ENCODE measurements around the gene ANGEL2.
A peak's percentile ranks its signal among the peaks of the same experiment; 100 is the strongest.
"Not testable (repeated sequence)": the region's sequence is repeated elsewhere in the genome, so short reads cannot be mapped to it uniquely, and the experiment has no call there.

ANGEL2 gene, protein sequence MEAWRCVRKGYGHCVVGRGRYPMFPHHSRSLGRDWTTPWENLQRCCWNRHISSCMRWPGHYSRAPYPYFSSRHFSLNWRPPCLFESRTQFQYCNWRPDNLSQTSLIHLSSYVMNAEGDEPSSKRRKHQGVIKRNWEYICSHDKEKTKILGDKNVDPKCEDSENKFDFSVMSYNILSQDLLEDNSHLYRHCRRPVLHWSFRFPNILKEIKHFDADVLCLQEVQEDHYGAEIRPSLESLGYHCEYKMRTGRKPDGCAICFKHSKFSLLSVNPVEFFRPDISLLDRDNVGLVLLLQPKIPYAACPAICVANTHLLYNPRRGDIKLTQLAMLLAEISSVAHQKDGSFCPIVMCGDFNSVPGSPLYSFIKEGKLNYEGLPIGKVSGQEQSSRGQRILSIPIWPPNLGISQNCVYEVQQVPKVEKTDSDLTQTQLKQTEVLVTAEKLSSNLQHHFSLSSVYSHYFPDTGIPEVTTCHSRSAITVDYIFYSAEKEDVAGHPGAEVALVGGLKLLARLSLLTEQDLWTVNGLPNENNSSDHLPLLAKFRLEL

DNA sequence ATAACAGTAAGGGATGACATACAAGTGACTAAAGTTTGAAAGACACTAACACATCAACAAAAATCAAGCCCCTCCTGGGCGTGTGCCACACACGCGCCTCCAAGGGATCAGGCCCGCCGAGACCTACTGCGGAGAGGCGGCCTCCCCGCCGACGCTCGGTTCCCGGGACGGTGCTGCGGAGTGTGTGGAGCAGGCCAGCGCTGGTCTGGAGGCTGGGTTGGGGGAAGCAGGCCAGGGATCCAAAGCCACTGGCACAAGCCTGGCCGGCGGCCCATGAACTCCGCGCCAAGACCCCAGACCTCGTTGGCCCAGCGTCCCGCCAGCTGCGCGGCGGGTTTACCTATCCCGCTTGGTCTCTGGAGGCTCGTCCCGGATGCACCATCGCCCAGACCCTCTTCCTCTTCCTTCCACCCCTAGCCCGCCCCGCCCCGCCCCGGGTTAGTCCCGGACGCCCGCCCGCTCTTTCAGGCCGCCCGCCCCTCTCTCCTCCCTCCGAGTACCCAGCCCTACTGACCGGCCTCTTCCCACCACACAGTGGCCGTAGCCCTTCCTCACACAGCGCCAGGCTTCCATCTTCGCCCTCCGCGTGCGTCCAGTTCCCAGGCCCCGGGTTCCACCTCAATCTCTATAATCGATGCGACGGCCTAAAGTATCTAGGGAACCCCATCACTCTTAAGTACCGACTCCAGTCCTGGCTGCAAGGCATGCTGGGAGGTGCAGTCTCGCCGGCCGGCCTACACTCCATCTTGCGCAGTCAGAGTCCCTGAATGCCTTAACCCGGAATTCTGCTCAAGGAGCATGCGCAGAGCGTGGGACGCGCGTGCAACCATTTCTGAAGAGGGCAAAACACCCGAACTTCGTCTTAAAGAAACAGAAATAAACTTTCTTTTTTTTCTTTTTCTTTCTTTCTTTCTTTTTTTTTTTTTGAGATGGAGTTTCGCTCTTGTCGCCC lies at the start of gene ANGEL2:
TSS of gene ANGEL2 (minus strand) at position 769 of the 952 bp plus-strand sequence. CDS start at position 573, 196 bp downstream.
- peak within 1 kb of the TSS; percentile 76 for H3K27ac ChIP-seq
- DNase-seq (ENCODE audit: low read depth, low spot score) = peak; percentile 88

DNA sequence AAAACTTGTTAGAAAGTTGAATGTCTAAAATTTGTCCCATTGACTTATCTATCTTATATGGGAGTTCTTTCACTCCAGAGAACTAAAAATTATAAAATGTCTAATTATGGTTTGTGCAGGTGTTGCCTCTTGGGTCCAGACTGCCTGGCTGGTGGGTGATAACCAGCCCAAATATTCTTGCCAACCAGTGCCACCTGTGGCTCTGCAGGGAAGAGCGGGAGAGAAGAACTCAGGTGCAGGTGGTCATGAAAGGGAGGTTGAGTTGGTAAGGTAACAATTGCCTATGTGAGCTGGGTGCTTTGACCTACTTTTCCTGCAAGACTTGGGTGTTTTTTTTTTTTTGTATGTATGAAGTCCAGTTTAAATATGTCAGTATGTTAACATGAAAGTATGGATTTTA lies 45.6 kb upstream of the ANGEL2 start:
- DNase-seq (ENCODE audit: low read depth, low spot score) = no peak
- no peak overlapping the region for H3K27ac ChIP-seq

DNA sequence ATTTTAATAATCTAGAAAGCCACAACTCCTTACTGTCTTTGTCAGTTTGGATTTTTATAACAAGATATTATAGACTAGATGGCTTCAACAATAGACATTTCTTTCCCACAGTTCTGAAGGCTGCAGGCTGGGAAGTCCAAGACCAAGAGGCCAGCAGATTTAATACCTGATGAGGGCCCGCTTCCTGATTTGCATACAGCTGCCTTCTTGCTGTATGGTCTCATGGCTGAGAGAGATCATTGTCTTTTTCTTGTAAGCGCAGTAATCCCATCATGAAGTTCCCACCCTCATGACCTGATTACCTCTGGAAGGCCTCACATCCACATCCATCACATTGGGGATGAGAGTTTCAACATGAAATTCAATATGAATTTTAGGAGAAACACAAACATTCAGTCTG lies 45.2 kb upstream of the ANGEL2 start:
- no peak for DNase-seq (ENCODE audit: low read depth, low spot score)
- H3K27ac ChIP-seq = no peak overlapping the region

DNA sequence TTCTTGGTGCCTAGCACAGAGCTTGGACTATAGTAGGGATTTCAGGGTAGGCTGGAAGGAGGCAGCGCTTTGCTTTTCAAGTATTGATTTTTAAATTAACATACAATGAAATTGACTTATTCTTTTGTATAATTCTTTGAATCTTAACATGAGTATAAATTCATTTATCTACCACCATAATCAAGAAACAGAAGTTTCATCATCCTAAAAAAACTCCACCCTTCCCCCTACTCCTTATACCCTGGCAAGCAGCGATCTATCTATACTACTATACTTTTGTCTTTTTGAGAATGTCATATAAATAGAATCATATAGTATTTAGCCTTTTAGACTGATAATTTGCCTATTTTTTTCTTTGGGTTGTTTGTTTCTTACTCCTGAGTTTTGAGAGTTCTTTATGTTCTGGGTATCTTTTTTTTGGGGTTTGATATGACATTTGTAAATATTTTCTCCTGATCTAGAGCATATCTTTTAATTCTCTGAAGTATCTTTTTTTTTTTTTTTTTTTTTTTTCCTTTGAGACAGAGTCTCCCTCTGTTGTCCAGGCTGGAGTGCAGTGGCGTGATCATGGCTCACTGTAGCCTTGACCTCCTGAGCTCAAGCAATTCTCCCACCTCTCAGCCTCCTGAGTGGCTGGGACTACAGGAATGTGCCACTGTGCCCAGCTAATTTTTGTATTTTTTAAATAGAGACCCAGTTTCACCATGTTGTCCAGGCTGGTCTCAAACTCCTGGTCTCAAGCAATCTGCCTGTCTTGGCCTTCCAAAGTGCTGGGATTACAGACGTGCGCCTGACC lies 41.8 kb upstream of the ANGEL2 start:
- no peak for DNase-seq (ENCODE audit: low read depth, low spot score)
- no peak overlapping the region for H3K27ac ChIP-seq

DNA sequence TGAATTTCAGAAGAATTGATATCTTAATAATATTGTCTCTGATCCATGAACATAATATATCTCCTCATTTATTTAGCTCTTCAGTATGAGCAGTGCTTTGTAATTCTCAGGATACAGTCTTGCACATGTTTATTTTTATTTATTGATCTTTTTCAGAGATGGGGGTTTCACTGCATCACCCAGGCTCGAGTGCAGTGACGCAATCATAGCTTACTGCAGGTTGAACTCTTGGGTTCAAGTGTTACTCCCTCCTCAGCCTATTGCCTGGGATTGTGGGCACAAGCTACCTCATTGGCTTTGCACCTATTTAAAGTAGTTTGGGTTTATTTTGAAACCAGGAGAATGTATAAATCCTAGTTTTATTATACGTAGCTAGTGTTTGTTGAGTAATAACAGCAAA lies 40.1 kb upstream of the ANGEL2 start:
- no peak for DNase-seq (ENCODE audit: low read depth, low spot score)
- no peak overlapping the region for H3K27ac ChIP-seq

DNA sequence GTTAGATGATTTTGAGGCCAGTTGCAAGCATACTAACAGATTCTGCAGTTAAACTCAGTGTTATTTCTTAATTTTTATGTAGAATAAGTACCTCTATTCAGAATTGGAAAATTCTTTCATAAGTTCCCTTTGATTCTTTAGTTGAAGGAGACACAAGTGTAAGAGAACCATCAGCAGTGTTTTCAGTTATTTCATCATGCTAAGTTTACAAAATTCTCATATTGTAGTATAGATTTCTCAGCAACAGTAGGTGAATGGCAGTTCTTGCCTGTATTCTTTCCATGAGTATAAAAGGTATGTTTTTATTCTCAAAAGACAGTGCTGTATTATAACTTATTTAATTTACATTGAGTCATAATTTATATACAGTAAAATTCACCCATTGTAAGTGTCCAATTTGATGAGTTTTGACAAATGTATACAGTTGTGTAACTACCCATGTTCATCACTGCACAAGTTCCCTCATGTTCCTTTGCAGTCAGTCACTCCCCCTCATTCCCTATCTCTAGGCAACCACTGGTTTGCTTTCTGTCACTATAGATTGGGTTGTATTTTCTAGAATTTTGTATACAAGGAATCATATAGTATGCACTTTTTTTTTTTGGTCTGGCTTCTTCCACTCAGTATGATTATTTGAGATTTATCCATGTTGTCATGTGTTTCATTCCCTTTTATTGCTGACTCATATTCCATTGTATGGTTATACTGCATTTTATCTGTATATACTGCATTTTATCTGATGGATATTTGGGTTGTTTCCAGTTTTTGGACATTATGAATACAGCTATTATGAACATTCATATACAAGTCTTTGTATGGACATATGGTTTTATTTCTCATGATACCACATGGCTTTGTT lies 39.3 kb upstream of the ANGEL2 start:
- no peak for DNase-seq (ENCODE audit: low read depth, low spot score)
- H3K27ac ChIP-seq = no peak overlapping the region

DNA sequence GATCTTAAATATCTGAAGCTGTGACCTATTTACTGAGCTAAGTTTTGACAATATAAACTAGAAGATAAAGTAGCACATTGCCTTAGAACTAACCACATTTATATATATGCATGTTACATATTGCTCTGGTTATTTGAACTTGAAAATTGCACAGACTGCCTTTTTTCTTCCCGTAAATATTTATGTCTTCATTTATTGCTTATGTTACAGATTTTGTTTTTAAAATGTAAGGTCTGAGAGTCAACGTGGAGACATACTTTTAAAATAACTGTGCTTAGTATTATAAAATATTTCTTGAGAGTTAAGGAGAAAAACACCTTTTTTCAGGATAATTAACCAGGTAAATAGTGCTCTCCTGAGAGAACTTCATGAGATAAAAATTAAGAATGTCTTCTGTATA lies 38.5 kb upstream of the ANGEL2 start:
- DNase-seq (ENCODE audit: low read depth, low spot score) = no peak
- H3K27ac ChIP-seq = no peak overlapping the region

DNA sequence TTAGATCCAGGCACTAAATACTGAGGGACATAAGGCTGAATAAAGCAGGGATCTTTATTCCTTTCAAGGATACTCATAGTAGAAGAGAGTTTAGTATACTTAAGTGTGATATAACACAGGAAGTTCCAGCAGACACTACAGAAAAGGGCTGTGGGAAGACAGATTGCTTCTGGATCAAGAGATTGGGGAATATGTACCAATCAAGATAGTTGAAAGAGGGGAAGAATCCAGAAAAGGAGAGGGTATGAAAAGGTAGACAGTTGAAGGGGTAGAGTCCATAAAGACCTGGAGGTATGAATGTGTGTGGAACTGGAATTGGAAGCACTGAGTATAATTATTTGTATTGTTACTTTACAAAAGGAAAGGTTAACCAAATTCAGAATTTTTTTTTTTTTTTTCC lies 37.8 kb upstream of the ANGEL2 start:
- H3K27ac ChIP-seq = no peak overlapping the region
- no peak for DNase-seq (ENCODE audit: low read depth, low spot score)

DNA sequence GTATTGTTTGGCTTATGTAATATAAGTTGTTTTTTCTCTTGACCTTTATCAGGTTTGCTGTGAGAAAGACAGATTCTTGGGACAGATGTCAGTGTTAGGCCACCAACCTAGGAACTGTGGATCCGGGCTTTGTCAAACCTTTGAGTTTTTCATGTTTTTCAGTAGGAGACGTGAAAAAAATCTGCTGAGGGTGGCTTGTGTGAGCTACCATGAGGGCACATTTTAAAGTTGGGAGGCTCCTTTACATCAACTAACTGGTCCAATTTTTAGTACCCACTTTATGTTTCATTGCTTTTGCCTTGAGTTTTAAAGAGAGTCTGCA lies 36.2 kb upstream of the ANGEL2 start:
- DNase-seq (ENCODE audit: low read depth, low spot score) = no peak
- H3K27ac ChIP-seq = peak overlapping the region; percentile 70

DNA sequence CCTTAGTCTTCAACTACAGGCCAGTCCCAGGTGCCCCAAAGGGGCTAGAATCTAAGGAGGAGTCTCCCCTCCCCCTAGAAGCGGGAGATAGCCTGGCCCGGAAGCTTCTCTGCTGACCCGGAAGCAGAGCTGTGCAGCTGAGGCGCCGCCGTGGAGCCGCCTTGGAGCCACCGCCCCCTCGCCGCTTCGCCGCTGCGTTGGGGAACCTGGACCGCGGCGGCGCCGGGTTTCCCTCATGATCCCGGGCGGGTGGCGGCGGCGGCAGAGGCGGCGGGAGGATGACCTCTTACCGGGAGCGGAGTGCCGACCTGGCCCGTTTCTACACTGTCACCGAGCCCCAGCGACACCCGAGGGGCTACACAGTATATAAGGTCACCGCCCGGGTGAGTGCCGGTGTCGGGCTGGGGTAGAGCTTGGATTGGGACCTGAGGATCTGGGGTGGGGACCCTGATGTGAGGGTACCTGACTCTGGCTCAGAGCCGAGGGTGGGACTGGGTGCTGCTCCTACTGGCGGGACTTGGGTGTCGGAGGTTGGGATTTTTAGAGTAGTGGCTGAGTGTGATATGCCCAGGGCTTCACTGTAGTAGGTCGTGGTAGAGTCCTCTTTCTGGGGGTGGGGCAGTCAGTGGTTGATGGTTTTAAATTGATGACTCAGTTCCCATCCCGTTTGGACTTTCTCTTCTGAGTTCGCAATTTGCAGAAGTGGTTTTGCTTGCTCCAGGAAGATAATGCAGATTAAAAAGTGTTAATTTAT lies 35.6 kb upstream of the ANGEL2 start, which contains the start of gene RPS6KC1:
TSS of gene RPS6KC1 (plus strand) at position 115 of the 754 bp plus-strand sequence. CDS start at position 279, 164 bp downstream.
- peak; percentile 31 for DNase-seq (ENCODE audit: low read depth, low spot score)
- peak within 1 kb of the TSS; percentile 70 for H3K27ac ChIP-seq

DNA sequence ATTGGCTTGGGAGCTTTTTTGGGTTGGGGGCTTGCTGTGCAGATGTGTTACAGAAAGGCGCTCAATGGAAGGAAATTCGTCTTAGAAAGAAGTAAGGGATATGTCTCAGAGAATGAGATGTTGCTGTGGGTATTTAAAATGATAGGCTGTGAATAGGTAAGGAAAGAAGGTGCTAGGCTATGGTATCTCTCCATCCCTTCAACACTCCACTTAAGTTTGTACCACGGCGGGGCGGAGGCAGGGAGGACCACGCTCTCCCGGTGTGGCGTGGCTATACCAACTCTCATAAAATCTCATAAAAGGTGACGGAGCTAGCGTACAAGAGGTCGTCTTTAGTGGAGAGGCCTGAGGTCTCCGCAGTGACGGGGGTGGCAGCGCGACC lies 35.1 kb upstream of the ANGEL2 start:
- DNase-seq (ENCODE audit: low read depth, low spot score) = no peak
- peak overlapping the region; percentile 70 for H3K27ac ChIP-seq

DNA sequence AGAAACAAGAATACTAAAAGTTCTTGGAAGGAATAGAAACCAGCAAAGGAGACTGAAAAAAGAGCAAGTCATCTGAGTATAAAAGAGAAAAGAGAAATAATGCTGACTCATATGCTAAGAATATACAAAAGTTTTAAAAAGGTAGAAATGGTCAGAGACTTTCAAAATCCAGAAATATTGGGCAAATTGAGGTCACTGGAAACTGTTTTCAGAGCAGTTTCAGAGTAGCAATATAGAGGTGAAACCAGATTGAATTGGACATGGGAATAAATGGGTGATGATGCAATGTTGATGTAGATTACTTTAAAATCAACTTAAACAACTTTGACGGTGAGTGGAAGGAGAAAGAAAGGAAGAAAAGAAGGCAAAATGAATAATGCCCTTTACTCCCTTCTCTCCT lies 33.6 kb upstream of the ANGEL2 start:
- DNase-seq (ENCODE audit: low read depth, low spot score) = no peak
- H3K27ac ChIP-seq = no peak overlapping the region

DNA sequence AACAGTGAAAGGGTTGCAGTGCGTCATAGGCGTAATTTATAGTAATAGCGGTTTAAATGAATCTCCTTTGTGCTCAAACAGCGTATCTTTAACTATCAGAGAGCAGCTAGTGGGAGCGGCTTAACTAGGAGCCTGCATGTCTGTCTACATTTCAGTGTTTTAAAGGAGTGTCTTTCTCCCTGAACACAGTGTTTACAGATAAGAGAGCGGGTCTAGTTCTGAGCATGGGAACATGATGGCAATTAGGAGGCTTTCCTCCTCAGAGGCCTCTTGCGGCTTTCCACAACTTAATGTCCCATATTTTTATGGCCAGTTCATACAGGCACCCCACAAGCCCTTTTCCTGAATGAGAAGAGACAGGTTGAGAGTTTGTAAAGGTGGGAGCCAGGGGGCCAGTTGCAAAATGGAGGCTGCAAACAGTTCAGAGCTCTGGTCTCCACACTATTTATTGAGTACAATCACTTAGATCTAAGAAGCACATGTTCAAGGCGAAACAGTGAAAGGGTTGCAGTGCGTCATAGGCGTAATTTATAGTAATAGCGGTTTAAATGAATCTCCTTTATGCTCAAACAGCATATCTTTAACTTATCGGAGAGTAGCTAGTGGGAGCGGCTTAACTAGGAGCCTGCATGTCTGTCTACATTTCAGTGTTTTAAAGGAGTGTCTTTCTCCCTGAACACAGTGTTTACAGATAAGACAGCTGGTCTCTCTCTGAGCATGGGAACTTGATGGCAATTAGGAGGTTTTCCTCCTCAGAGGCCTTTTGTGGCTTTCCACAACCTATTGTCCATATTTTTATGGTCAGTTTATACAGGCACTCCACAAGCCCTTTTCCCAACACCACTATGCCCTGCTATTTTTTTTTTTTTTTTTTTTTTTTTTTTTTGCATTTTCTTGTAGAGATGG lies 29.9 kb upstream of the ANGEL2 start:
- H3K27ac ChIP-seq; DNase-seq (ENCODE audit: low read depth, low spot score): not testable (repeated sequence)

DNA sequence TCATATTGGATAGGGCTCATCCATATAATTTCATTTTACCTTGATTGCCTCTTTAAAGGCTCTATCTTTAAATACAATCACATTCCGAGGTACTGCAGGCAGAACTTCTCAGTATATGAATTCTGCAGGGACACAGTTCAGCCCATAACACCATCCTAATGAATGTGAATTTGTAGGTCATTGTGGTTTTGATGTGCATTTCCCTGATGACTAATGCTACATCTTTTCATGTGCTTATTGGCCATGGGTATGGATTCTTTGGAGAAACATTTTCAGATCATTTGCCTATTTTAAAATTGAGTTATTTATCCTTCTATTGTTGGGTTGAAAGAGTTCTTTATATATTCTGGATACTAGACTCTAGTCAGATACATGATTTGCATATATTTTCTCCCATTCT lies 25.8 kb upstream of the ANGEL2 start:
- H3K27ac ChIP-seq = no peak overlapping the region
- DNase-seq (ENCODE audit: low read depth, low spot score) = peak; percentile 2

DNA sequence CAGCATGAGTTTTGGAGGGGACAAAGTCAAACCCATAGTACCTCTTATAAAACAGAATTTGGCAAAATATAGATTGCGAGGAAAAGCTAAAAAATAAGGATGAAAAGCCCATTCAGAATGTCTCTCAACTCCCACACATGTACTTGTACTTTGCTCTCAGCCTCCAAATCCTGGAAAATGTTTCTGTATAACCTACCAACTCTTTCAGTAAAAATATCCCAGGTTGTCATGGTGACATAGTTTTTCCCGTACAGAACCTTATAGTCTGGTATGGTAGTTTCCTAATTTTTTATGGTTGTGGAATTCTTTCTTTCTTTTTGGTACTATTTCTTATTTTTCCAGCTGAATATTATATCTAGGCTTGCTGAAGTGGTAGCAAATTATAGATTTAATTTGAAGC lies 19.9 kb upstream of the ANGEL2 start:
- DNase-seq (ENCODE audit: low read depth, low spot score) = no peak
- no peak overlapping the region for H3K27ac ChIP-seq

DNA sequence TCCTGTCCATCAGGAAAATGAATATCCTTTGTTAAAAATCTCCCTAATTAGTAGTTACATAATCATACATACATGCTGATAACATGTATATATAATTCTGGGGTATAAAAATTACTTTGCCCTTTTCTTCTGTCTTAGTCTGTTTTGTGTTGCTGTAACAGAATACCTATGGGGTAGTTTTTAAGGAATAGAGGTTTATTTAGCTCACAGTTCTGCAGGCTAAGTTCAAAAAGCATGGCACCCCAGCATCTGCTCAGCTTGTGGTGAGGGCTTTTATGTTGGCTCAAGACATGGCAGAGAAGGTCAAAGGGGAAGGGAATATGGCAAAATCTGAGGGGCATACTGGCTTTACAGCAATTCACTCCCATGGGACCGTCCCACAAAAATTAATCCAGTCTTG lies 19.0 kb upstream of the ANGEL2 start:
- no peak overlapping the region for H3K27ac ChIP-seq

DNA sequence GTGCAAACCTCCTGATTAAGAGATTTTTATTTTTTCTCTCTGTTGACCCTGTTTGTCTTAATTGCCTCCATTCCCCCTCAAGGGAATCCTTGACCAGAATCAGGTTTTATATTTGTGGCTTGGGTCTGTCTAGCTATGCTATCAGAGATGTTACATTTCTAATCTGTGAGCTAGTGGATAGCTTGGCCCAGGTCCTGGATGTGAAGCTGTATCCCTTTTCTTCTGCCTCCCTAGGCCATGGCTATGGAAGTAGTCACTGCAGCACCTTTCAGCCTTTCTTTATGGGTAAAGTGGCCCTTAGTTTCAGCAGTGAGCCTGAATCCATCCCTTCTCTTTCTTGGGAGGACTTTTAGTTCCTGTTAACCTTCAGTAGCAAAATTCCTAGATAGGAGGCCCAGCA lies 17.0 kb upstream of the ANGEL2 start:
- no peak overlapping the region for H3K27ac ChIP-seq
- DNase-seq (ENCODE audit: low read depth, low spot score) = no peak

More for the DNA sequence above, 19.0 kb upstream of the ANGEL2 start:
- DNase-seq (ENCODE audit: low read depth, low spot score) = no peak

DNA sequence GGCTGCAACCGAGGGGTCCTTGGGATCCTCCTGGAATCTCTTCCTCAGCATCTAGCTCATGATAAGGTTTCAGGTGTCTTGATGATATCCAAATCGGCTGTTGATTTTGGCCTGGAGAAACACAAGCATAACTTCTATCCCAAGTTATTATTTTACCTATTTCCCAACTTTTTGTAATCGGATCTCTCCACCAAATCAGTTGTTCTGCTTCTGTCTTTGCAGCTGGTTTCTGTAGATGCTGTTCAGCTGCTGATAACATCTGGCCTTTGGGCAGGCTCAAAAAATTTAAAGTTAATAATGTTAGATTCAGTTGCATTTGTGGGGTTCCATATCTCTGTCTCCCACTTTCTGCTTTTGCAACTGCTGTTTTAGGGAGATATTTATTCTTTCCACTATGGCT lies 11.4 kb upstream of the ANGEL2 start:
- H3K27ac ChIP-seq; DNase-seq (ENCODE audit: low read depth, low spot score): not testable (repeated sequence)
